GM19099 (cell line): ENCODE data around the gene NDUFAF8.

Source experiments
- POLR2A ChIP-seq: IDR thresholded peaks from 3 replicates; pipeline ENCODE4 v1.6.1; 2011; ENCODE audit warnings: low read depth; ENCODE audit not compliant: insufficient read length; ENCODE audit errors: extremely low read depth

The NDUFAF8 gene

DNA sequence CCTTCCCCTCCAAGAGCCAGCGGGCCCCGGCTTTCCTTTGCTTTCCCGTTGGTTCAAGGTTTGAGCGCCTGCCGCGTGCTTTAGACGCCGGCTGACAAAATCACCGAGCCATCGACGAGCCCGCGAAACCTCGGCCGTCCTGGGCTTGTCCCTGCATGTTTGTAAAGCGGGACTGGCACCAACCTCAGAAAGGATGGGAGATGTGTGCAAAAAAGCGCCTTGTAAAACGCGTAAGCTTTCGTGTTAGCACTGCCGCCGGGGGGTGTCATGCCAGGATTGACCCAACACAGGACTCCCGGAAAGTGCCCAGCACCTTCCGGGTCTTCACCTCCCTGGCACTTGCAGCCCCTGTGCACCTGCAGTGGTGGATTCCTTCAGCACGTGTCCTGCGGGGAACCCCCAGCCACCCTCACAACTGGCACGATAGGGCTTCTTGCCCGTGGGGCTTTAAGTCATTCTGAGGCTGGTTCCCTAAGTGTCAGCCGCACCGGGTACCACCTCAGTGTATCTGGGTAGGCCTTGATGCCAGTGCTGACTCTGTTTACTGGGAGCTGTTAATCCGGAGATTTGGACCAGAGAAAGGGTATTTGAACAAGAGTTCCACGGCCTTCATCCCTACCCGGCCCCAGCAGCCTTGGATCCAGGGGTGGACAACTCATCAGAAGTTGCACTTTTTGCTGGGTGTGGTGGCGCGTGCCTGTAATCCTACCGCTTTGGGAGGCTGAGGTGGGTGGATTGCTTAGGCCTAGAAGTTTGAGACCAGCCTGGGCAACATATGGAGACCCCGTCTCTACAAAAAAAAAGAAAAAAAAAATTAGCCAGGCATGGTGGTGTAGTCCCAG lies 817 bp downstream of the NDUFAF8 start:
- TF ChIP-seq POLR2A, result peak; percentile 33

DNA sequence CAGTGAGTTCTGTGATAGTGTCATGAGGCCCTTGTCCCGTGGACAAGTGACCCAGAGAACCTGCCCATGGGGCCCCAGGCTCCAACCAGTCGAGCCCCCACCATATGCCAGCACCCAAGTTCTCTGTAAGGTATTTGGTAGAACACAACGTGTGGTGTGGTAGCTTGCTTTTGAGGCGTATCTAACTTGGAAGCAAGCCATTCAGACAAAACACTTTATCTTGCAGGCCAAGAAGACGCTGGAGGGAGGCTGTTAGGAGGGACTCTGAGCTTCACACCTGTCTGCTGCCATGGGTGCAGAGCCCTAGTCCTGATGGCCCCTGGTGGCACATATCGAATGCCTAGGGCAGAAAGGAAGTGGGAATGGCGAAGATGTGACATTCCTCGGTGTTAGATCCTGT lies 1.6 kb downstream of the NDUFAF8 start:
- TF ChIP-seq POLR2A, result no peak

DNA sequence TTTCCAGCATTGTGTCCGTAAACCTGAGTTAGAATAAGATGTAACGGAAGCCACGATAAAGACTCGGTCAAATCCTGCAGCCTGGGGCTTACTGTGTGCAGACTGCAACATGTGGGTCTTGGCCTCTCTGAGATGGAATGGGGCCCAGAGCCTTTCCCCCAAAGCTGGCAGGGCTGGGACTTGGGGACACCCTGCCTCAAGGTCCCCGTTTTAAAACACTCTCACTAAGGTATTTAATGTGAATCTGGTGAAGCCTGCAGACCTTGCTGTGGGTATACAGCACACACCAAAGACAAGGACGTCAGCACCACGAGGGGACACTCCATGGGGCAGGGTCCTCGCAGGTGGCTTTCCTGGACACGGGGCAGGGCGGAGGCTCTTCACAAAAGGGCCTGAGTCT lies 2.1 kb downstream of the NDUFAF8 start:
- TF ChIP-seq POLR2A, result no peak

DNA sequence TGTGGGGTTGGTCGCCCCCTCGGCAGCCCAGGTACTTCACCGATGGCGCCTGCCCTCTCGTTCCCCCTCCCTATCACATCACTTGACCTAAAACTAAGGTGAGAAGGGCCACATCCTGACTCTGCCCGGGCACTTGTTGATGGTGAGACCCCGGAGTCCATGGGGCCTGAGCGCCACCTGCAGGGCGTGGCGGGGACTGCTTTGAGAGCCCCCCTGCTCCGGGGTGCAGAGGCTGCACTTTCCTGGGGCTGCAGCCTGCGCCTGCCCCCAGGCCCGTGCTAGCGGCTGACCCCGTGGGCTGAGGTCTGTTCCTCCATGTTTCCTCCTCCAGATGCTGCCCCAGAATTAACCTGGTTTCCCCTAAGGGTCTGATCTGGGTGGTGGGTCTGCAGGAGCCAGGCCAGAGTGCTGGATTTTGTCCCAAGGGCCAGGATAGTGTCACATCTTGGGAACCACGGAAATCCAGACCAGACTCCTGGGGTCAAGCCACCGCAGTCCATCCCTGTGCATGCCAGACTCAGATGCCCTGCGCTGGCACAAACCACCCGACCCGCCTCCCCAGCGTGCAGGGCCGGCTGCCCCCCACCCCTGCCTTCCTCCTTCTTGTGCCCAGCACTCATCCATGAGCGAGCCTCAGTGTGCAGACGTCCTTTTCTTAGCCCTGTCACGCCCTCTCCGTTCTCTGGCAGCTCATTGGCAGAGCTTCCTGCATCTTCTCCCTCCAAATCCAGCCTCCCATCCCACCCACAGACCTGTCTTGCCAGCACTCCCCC lies 2.7 kb downstream of the NDUFAF8 start:
- TF ChIP-seq POLR2A, result no peak

DNA sequence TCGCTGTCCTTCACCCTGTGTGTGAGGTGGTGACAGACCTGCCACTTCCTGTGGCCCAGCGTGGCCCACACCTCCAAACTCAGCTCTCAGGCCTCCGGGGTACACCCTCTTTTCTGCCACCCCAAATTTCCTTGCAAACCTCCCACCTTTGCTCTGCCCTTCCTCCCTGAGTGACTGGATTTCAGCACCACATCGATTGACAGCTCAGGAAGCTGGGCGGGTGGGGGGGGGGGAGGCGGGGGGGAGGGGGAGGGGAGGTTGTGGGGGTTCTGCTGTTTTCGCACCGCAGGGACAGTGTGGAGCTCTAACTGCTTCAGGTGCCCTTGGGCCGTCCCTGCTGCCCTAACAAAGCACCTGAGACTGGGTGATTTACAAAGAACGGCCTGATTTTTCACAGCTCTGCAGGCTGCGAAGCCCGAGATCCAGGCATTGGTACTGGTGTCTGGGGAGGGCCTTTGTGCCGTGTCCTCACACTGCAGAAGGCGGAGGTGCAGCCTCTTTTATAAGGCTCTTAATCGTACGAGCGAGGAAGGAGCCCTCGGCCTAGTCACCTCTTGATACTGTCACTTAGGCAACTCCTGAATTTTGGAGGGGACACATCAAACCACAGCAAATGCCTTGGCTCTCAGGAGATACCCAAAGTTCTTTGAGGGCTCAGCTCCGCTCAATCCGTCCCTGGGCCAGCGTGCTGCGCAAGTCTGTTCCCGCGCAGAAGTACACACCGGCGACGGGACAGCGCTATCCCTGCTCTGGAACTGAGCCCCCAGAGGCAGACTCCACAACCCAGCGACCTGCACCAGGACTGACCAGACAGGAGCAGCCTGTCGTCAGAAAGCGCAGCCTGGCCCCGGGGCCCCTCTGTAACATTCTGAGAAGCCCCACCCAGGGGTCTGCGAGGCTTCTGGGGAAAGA lies 3.6 kb downstream of the NDUFAF8 start:
- TF ChIP-seq POLR2A, result no peak

DNA sequence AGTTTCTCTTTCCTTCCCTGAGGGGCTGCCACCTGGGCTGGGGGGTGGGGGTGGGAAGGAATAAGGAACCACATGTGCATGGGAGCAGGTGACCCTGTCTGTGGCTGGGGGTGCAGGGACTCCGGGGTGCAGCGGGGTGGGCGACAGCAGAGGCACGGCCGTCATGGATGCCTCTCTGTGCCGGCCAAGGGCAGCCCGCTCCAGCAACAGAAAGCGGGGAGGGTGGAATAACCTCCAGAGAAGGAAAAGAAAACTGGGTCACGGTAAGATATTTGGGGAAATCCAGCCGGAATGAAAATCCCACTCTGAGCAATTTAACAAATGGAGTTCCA lies 4.2 kb downstream of the NDUFAF8 start:
- no peak for TF ChIP-seq POLR2A

DNA sequence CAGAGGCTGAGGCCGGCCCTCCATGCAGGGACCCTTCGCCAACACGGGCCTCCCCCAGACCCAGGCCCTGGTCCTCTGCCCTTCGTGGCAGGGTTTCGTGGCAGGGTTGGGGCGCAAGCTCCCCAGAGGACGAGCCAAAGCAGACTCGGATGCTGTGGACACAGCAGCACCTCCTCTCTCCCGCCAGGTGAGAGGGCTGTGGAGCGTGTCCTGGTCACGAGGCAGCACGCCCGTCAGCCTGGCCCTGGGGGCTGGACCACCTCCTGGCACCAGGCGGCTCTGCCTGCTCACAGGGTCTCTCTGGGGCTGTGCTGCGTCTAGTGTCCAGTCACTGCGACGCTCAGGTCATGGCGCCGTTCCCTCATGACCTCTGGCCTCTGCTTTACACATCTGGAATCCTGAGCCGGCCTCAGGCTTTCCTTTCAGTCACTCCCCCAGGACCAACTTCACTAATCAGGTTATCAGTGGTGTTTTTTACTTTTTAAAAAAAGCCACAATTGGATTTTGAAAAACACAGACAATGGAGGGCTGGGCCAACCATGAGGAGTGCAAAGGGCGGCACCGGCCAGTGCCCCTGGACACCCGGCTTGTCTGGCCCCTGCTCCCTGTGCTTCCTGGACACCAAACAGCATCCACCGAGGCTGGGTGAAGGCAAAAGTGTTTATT lies 5.4 kb downstream of the NDUFAF8 start:
- no peak for TF ChIP-seq POLR2A

DNA sequence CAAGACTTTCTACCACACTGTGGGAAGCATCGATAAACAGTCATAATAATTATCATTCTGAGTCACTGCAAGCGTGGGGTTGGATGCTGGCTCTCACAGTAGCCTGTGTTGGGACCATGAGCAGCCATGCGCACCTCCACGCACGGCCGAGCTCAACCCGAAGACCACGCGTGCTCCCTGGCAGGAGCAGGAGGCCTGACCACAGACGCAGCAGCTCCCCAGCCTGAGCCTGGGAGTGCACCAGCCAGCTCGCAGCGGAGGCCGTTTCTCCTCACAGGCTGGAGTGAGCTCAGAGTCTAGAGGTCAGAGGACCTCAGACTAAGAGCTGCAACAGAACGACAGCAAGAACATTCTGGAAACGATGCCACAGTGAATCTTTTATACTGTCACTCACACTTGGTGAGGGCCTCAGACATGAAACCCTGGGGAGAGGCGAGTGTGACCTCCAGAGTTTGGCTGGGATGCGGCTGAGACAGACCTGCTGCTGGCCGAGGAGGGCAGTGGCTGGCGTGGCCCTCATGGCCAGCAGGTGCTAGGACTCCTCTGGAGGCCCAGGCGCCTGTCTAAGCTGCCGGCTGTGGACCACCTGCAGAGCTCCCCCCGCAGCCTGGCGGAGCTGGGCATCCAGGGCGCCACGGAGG lies 6.0 kb downstream of the NDUFAF8 start:
- peak; percentile 27 for TF ChIP-seq POLR2A

DNA sequence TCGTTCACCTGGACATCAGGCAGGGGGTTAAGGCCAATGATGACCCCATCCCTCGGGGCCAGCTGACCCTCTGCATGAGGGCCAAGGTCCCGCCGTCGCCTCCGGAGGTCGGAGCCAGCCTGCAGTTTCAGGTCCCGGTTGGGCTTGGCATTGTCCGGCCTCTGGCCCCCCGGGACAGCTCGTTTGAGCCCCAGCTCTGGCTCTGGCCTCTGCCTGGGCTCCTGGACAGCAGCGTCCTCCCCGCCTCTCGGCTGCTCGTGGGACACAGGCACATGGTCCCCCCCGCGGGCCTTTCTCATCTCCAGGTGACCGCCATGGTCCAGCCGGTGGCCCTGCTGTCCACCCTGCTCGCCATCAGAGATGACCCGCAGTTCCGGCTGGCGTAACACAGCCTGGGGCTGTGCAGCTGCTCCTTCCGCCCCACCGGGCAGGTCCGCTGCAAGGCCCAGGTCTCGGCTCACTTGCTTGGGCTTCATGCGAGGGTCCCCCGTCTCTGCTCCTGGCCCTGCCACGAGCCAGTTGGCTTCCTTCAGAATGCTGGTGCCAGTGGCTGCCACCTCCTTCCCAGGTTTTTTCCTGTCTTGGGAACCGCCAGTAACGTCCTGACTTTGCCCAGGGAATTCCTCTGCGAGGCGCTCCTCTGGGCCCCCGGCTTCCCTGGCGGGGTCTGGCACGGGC lies 6.7 kb downstream of the NDUFAF8 start:
- TF ChIP-seq POLR2A, result no peak

DNA sequence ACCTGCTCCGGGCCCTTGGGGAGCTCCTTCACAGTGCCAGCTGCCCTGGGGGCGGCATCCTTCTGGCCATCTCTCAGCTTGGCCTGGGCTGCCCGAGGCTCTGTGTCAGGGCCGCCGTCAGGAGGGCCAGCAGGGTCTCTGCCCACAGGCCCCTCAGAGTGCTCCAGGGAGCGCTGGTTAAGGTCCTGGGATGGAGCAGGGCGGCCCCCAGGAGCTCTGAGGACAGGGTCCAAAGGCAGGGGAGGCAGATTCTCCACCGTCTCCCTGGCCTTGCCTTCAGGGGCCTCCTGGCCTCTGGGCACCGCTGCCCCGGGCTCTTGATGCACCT lies 7.2 kb downstream of the NDUFAF8 start:
- TF ChIP-seq POLR2A, result no peak

DNA sequence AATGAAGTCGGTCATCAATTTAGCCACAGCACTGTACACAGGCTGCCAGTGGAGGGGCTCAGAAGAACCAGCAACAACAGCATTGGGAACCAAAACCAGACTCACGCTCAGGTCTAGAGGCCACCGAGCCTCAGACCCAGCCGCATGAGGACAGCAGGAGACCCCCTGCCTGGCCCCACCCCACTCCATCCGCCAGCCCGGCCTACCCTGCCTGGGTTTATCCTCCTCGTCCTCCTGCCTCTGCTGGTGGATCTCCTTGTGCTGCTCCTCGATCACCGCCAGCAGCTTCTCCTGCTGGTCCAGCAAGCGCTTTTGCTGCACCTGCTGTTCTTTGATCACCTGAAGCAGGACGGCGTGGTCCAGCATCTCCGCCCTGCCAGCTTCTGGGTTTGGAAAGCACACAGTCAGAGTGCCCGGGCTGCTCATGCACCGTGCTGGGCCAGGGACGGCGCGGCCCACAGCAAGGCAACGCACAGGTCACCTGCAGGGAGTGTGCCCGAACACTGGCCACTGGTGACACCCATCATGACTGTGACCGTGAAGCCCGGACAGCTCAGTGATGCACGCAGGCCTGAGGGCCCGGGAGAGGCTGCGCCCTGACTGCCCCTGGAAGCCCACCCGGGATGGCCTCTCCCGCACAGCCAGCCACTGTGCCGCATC lies 7.7 kb downstream of the NDUFAF8 start:
- no peak for TF ChIP-seq POLR2A

DNA sequence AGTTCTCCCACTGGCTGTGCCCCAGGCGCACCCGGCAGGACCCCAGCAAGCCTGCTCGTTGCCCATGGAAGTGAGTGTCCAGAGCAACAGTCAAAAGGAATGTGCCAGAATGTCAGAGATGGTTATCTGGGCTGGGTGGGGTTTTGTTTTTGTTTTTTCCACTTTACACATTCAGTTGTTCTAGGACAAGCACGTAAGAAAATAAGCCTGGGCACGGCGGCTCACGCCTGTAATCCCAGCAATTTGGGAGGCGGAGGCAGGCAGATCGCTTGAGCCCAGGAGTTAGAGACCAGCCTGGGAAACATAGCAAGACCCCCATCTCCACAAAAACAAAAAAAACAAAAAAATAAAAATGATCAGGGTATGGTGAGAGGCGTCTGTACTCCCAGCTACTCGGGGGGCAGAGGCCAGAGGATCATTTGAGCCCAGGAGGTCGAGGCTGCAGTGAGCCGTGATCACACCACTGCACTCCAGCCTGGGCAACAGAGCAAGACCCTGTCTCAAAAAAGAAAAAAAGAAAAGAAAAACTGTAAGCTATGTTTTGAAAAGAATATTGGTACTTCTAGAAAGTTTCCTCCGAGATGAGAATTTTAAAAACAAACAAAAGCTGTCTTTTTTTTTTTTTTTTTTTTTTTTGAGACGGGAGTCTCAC lies 8.3 kb downstream of the NDUFAF8 start:
- TF ChIP-seq POLR2A, result no peak

DNA sequence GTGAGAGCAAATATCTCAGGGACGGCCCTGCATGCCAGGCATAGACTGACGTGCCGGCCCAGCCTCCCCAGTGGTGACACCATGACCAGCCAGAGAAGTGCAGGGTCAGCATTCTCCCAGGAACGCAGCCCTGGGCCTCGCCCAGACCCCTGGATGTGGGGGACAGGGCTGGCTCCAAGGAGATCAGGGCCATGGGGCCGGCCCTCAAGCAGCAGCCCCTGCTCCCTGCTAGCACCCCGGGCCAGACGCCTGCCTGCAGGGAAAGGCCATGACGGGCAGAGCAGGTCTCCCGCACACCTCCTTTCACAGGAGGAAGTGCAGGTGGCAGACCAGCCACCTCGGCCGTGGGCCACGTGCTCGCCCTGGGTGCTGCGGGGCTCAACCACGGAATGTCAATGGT lies 9.5 kb downstream of the NDUFAF8 start:
- no peak for TF ChIP-seq POLR2A
